H9 (cell line): ENCODE data around the gene SETD4. TPM values are rescaled to one million over a fixed set of nuclear protein-coding genes. Genes with fewer than 3 reads are reported as not detected.

Source experiments
- DNase-seq: peaks from one replicate; pipeline ENCODE4 v3.0.0-alpha.2; 2017
- H2AFZ ChIP-seq: one replicate; pipeline ENCODE4 v1.6.1; 2013; ENCODE audit warnings: mild to moderate bottlenecking, low read length, control low read depth, moderate library complexity
- H2AK5ac ChIP-seq: 2 replicates; pipeline ENCODE4 v1.6.1; 2013; ENCODE audit warnings: low read length, control low read depth, mixed read lengths; ENCODE audit not compliant: insufficient read length
- H2BK120ac ChIP-seq: one replicate; pipeline ENCODE4 v1.6.1; 2013; ENCODE audit warnings: low read depth, mild to moderate bottlenecking, low read length, control low read depth, inconsistent platforms; ENCODE audit not compliant: poor library complexity, severe bottlenecking
- H2BK12ac ChIP-seq: 2 replicates; pipeline ENCODE4 v1.6.1; 2013; ENCODE audit warnings: low read length, control low read depth, mixed read lengths, low read depth; ENCODE audit not compliant: insufficient read length
- H2BK15ac ChIP-seq: 2 replicates; pipeline ENCODE4 v1.6.1; 2013; ENCODE audit warnings: low read depth, low read length, control low read depth
- H2BK20ac ChIP-seq: one replicate; pipeline ENCODE4 v1.6.1; 2013; ENCODE audit warnings: low read depth, mild to moderate bottlenecking, low read length, control low read depth, inconsistent platforms; ENCODE audit not compliant: poor library complexity, severe bottlenecking
- H2BK5ac ChIP-seq: 2 replicates; pipeline ENCODE4 v1.6.1; 2013; ENCODE audit warnings: low read length, control low read depth, mixed read lengths; ENCODE audit not compliant: insufficient read length
- H3K14ac ChIP-seq: 2 replicates; pipeline ENCODE4 v1.6.1; 2013; ENCODE audit warnings: low read length, control low read depth; ENCODE audit not compliant: insufficient read depth
- H3K18ac ChIP-seq: 2 replicates; pipeline ENCODE4 v1.6.1; 2013; ENCODE audit warnings: low read depth, mild to moderate bottlenecking, mixed read lengths, low read length, control low read depth; ENCODE audit not compliant: insufficient read length
- H3K23ac ChIP-seq: 2 replicates; pipeline ENCODE4 v1.6.1; 2013; ENCODE audit warnings: low read length, control low read depth, mixed read lengths, low read depth; ENCODE audit not compliant: insufficient read length
- H3K23me2 ChIP-seq: 2 replicates; pipeline ENCODE4 v1.6.1; 2013; ENCODE audit warnings: low read depth, mild to moderate bottlenecking, mixed read lengths, low read length, control low read depth; ENCODE audit not compliant: insufficient read length, poor library complexity, severe bottlenecking
- H3K27ac ChIP-seq: 2 replicates; pipeline ENCODE4 v1.5.1; 2013; ENCODE audit warnings: low read length, control low read depth, mixed read lengths, low read depth; ENCODE audit not compliant: insufficient read length
- H3K27me3 ChIP-seq: 2 replicates; pipeline ENCODE4 v1.6.1; 2013; ENCODE audit warnings: low read length, control low read depth, inconsistent platforms; ENCODE audit not compliant: insufficient read depth
- H3K4ac ChIP-seq: 2 replicates; pipeline ENCODE4 v1.6.1; 2013; ENCODE audit warnings: low read depth, mild to moderate bottlenecking, control low read depth, inconsistent platforms, low read length, moderate library complexity
- H3K4me1 ChIP-seq: 2 replicates; pipeline ENCODE4 v1.6.1; 2013; ENCODE audit warnings: low read length, control low read depth, inconsistent platforms; ENCODE audit not compliant: insufficient read depth
- H3K4me2 ChIP-seq: 2 replicates; pipeline ENCODE4 v1.6.1; 2013; ENCODE audit warnings: low read length, control low read depth, mixed read lengths; ENCODE audit not compliant: insufficient read length, insufficient read depth
- H3K56ac ChIP-seq: 2 replicates; pipeline ENCODE4 v1.6.1; 2013; ENCODE audit warnings: low read depth, mild to moderate bottlenecking, mixed read lengths, low read length, control low read depth; ENCODE audit not compliant: insufficient read length
- H3K79me1 ChIP-seq: 2 replicates; pipeline ENCODE4 v1.6.1; 2013; ENCODE audit warnings: low read depth, mild to moderate bottlenecking, moderate library complexity, low read length, control low read depth, inconsistent platforms; ENCODE audit not compliant: insufficient read depth, poor library complexity, severe bottlenecking
- H3K79me2 ChIP-seq: 2 replicates; pipeline ENCODE4 v1.6.1; 2013; ENCODE audit warnings: low read length, control low read depth, inconsistent platforms; ENCODE audit not compliant: insufficient read depth
- H3K9ac ChIP-seq: 2 replicates; pipeline ENCODE4 v1.6.1; 2013; ENCODE audit warnings: low read length, control low read depth, mixed read lengths; ENCODE audit not compliant: insufficient read length; ENCODE audit errors: extremely low read depth
- H3K9me3 ChIP-seq: one replicate; pipeline ENCODE4 v1.6.1; 2013; ENCODE audit warnings: low read depth, low read length, inconsistent platforms; ENCODE audit not compliant: control insufficient read depth
- H3T11ph ChIP-seq: one replicate; pipeline ENCODE4 v1.6.1; 2013; ENCODE audit warnings: mild to moderate bottlenecking, low read length, control low read depth, inconsistent platforms
- H4K20me1 ChIP-seq: one replicate; pipeline ENCODE4 v1.6.1; 2013; ENCODE audit not compliant: control insufficient read depth, insufficient read length, insufficient read depth
- H4K5ac ChIP-seq: 2 replicates; pipeline ENCODE4 v1.6.1; 2013; ENCODE audit warnings: low read depth, mild to moderate bottlenecking, mixed read lengths, low read length, control low read depth; ENCODE audit not compliant: insufficient read length
- H4K8ac ChIP-seq: replicated peaks from 2 replicates; pipeline ENCODE4 v1.6.1; 2013; ENCODE audit warnings: low read length, control low read depth, mixed read lengths, low read depth; ENCODE audit not compliant: insufficient read length
- H4K91ac ChIP-seq: 2 replicates; pipeline ENCODE4 v1.6.1; 2013; ENCODE audit warnings: low read depth, mild to moderate bottlenecking, moderate library complexity, mixed read lengths, low read length, control low read depth; ENCODE audit not compliant: insufficient read length
- H3K27ac Mint-ChIP-seq, 3 experiments: 2 replicates in 2 of 3; 3 replicates in 1 of 3; pipeline ENCODE4 v1.8.0; 2020 to 2021; ENCODE audit warnings: mixed read lengths in 3 of 3, mild to moderate bottlenecking in 1 of 3, moderate library complexity in 1 of 3
- H3K27me3 Mint-ChIP-seq: 2 replicates; pipeline ENCODE4 v1.8.0; 2021; ENCODE audit warnings: low read depth, mild to moderate bottlenecking, moderate library complexity, mixed read lengths
- H3K36me3 Mint-ChIP-seq, 3 experiments: 2 replicates in 2 of 3; 3 replicates in 1 of 3; pipeline ENCODE4 v1.8.0; 2020 to 2021; ENCODE audit warnings: low read depth in 3 of 3, mixed read lengths in 3 of 3; ENCODE audit not compliant: insufficient read depth in 1 of 3
- H3K4me1 Mint-ChIP-seq, 2 experiments: 2 replicates each; pipeline ENCODE4 v1.8.0; 2020; ENCODE audit warnings: mixed read lengths in 2 of 2
- H3K4me3 Mint-ChIP-seq, 2 experiments: 2 replicates in 1 of 2; 3 replicates in 1 of 2; pipeline ENCODE4 v1.8.0; 2020 to 2021; ENCODE audit warnings: mild to moderate bottlenecking in 2 of 2, mixed read lengths in 2 of 2, moderate library complexity in 1 of 2
- H3K9me3 Mint-ChIP-seq, 2 experiments: 2 replicates in 1 of 2; 3 replicates in 1 of 2; pipeline ENCODE4 v1.8.0; 2020; ENCODE audit warnings: mild to moderate bottlenecking in 2 of 2, mixed read lengths in 2 of 2, moderate library complexity in 1 of 2
- WGBS: extraction: QIAGEN DNeasy Blood & Tissue Kit; methylation state at CpG from one replicate; pipeline ENCODE4 v1.1.7; 2013; ENCODE audit warnings: missing lambda C conversion rate, low lambda C conversion rate, mixed read lengths; ENCODE audit not compliant: insufficient read length; ENCODE audit errors: extremely low coverage; 5-methylcytosine and 5-hydroxymethylcytosine counted together
- total RNA-seq: library from RNA; stranded (reverse); gene quantifications from 2 replicates; pipeline ENCODE4 v1.2.1, GENCODE V29; 2021
- TF ChIP-seq, protein P1 (sequence below): fragments of 200-600 bp; sonication (generic); conservative IDR thresholded peaks from 3 replicates; pipeline ENCODE4 v1.8.0; 2021; ENCODE audit warnings: antibody characterized with exemption, mild to moderate bottlenecking

The SETD4 gene
- total RNA-seq, 1 experiment from 2014 or later: 52.5 TPM

- no peaks in the 10 kb centered on the region for H3K23me2 ChIP-seq
- no peak overlapping the region for H2BK15ac ChIP-seq
- H3K27ac ChIP-seq: no peak overlapping the region
- no peak overlapping the region for H4K8ac ChIP-seq
- no peak overlapping the region for H3K27ac Mint-ChIP-seq
- no peaks in the 10 kb centered on the region for H3K9me3 ChIP-seq
- H2BK20ac ChIP-seq: no peak overlapping the region
- H3K4me3 Mint-ChIP-seq: no peak overlapping the region
- H3K4me1 Mint-ChIP-seq: no peaks in the 10 kb centered on the region
- H3K9ac ChIP-seq: no peak overlapping the region
- H3K14ac ChIP-seq: no peak overlapping the region
- H3K4me2 ChIP-seq: no peak overlapping the region
- H3K18ac ChIP-seq: no peak overlapping the region
- H3K4ac ChIP-seq: no peak overlapping the region
- no peaks in the 10 kb centered on the region for H3K79me1 ChIP-seq
- no peak overlapping the region for H4K5ac ChIP-seq
- H2BK5ac ChIP-seq: no peak overlapping the region
- no peak overlapping the region for H3K56ac ChIP-seq
- no peak overlapping the region for H2AK5ac ChIP-seq
- no peaks in the 10 kb centered on the region for H3K4me1 ChIP-seq
- H3K23ac ChIP-seq: no peak overlapping the region
- no peaks in the 10 kb centered on the region for H3K27me3 Mint-ChIP-seq
- no peak overlapping the region for H4K91ac ChIP-seq
- no peaks in the 10 kb centered on the region for H3K79me2 ChIP-seq
- no peak overlapping the region for H3T11ph ChIP-seq
- H2BK12ac ChIP-seq: no peak overlapping the region
- no peak overlapping the region for H2AFZ ChIP-seq
- H4K20me1 ChIP-seq: no peaks in the 10 kb centered on the region
- TF ChIP-seq, protein P1, sequence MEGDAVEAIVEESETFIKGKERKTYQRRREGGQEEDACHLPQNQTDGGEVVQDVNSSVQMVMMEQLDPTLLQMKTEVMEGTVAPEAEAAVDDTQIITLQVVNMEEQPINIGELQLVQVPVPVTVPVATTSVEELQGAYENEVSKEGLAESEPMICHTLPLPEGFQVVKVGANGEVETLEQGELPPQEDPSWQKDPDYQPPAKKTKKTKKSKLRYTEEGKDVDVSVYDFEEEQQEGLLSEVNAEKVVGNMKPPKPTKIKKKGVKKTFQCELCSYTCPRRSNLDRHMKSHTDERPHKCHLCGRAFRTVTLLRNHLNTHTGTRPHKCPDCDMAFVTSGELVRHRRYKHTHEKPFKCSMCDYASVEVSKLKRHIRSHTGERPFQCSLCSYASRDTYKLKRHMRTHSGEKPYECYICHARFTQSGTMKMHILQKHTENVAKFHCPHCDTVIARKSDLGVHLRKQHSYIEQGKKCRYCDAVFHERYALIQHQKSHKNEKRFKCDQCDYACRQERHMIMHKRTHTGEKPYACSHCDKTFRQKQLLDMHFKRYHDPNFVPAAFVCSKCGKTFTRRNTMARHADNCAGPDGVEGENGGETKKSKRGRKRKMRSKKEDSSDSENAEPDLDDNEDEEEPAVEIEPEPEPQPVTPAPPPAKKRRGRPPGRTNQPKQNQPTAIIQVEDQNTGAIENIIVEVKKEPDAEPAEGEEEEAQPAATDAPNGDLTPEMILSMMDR: no peak
- no peaks in the 10 kb centered on the region for H3K27me3 ChIP-seq
- no peaks in the 10 kb centered on the region for H3K36me3 Mint-ChIP-seq
- no peak for DNase-seq
- H3K9me3 Mint-ChIP-seq: no peaks in the 10 kb centered on the region
- H2BK120ac ChIP-seq: no peak overlapping the region
- WGBS: no CpG with 5 or more reads among the region's 2 CpGs
Measured at GRCh38 chr21:36010801-36011200, 49.5 kb downstream of the SETD4 start.
